Measurements from ENCODE around the gene ZSWIM4. TPM values are rescaled to one million over a fixed set of nuclear protein-coding genes. Genes with fewer than 3 reads are reported as not detected.

ZSWIM4 gene
- polyA plus RNA-seq, 1 donor (not counting 4 experiments of a cell fraction or from before 2014, with no cell fraction given): 0.71 TPM

DNA sequence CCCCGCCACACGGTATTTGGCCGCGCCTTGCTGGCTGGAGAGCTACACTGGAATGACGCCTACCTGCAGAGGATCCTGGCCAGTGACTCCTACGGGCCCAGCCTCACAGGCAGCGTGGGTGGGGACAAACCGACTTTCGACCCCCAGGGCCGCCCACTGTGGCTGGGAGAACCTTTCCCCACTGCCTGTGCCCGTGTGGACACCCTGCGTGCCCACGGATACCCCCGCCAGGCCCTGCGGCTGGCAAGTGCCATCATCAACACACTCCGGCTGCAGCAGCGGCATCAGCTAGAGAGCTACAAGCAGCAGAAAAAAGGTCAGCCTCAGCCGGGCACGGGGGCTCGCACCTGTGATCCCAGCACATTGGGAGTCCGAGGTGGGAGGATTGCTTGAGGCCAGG lies 19.3 kb downstream of the ZSWIM4 start:
- H4K20me1 ChIP-seq (ENCODE audit: control insufficient read depth, extremely low read depth, insufficient read depth, low read length): no peaks in the 10 kb centered on the region
- H3K27me3 ChIP-seq (ENCODE audit: control insufficient read depth, extremely low read depth, insufficient read depth, low read length): no peaks in the 10 kb centered on the region
- TF ChIP-seq, protein P1, sequence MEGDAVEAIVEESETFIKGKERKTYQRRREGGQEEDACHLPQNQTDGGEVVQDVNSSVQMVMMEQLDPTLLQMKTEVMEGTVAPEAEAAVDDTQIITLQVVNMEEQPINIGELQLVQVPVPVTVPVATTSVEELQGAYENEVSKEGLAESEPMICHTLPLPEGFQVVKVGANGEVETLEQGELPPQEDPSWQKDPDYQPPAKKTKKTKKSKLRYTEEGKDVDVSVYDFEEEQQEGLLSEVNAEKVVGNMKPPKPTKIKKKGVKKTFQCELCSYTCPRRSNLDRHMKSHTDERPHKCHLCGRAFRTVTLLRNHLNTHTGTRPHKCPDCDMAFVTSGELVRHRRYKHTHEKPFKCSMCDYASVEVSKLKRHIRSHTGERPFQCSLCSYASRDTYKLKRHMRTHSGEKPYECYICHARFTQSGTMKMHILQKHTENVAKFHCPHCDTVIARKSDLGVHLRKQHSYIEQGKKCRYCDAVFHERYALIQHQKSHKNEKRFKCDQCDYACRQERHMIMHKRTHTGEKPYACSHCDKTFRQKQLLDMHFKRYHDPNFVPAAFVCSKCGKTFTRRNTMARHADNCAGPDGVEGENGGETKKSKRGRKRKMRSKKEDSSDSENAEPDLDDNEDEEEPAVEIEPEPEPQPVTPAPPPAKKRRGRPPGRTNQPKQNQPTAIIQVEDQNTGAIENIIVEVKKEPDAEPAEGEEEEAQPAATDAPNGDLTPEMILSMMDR (optimal IDR thresholded peaks at IDR 0.05 in 1 of 3, IDR thresholded peaks at IDR 0.05 in 1 of 3, conservative IDR thresholded peaks at IDR 0.05 in 1 of 3; ENCODE audit: extremely low read depth in 1 of 3, insufficient read depth in 2 of 3, low read length in 3 of 3): no peak
- no peak for TF ChIP-seq EZH2 (IDR thresholded peaks at IDR 0.05; ENCODE audit: low read length)
- no peak overlapping the region for H2AFZ ChIP-seq (ENCODE audit: control insufficient read depth, low read length)
- H3K9me1 ChIP-seq (ENCODE audit: control insufficient read depth, extremely low read depth, insufficient read depth, low read length): no peaks in the 10 kb centered on the region
- H3K4me2 ChIP-seq (ENCODE audit: control insufficient read depth, extremely low read depth, insufficient read depth, low read depth, low read length): no peak overlapping the region
- no peak overlapping the region for H3K4me3 ChIP-seq (ENCODE audit: control insufficient read depth in 2 of 3, extremely low read depth in 1 of 3, insufficient read depth in 2 of 3, low read depth in 1 of 3, low read length in 3 of 3)
- no peaks in the 10 kb centered on the region for H3K79me2 ChIP-seq (ENCODE audit: control insufficient read depth, insufficient read depth, low read length)
- H3K4me1 ChIP-seq (ENCODE audit: control insufficient read depth, extremely low read depth, insufficient read depth, low read length): no peaks in the 10 kb centered on the region
- H3K9me3 ChIP-seq (ENCODE audit: control insufficient read depth, low read depth, low read length): no peaks in the 10 kb centered on the region
- no peak overlapping the region for H3K9ac ChIP-seq (ENCODE audit: control insufficient read depth, extremely low read depth, insufficient read depth, low read length)
- no peak for FAIRE-seq
- dilution Hi-C loops (cut with MboI; ENCODE audit: extremely low pct_ligation_motif_present, low sequenced_read_pairs): no loop called here
- no peak for DNase-seq (ENCODE audit: low read depth, low spot score)
- H3K36me3 ChIP-seq (ENCODE audit: control insufficient read depth in 2 of 2, extremely low read depth in 1 of 2, insufficient read depth in 2 of 2, low read length in 2 of 2): peaks cover 0 to 17% of the 10 kb centered on the region in 2 experiments
- no peak overlapping the region for H3K27ac ChIP-seq (ENCODE audit: control insufficient read depth, insufficient read depth, low read length)

DNA sequence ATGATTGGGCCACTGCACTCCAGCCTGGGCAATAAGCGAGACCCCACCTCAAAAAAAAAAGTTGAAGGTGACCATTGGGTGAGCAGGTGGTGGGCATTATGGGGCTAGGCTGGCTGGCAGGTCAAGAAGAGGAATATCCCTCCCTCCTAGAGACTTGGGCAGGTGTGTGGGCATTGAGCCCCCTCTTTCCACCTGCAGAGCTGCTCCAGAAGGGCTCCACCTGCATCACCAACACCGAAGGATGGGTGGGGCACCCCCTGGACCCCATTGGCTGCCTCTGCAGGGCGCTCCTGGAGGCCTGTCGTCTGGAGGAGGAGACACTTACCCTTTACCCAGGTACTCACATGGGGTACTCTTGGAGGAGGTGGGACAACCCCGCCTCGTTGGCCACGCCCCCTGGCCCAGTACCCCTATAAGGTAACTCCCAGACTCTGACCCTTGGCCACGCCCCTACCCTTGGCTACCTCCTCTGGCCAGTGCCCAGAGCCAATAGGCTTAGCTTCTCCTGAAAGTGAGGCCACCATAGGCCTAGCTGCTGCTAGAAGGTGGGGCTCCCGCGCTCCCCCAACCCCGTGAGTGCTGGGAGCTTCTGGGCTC lies 21.9 kb downstream of the ZSWIM4 start:
- Histone ChIP-seq H4K20me1 (ENCODE audit: control insufficient read depth, extremely low read depth, insufficient read depth, low read length) (no peaks in the 10 kb centered on the region), H3K79me2 (ENCODE audit: control insufficient read depth, insufficient read depth, low read length) (no peaks in the 10 kb centered on the region), H3K27me3 (ENCODE audit: control insufficient read depth, extremely low read depth, insufficient read depth, low read length) (no peaks in the 10 kb centered on the region), H3K9me3 (ENCODE audit: control insufficient read depth, low read depth, low read length) (no peaks in the 10 kb centered on the region), H3K4me1 (ENCODE audit: control insufficient read depth, extremely low read depth, insufficient read depth, low read length) (no peaks in the 10 kb centered on the region), H3K4me3 (ENCODE audit: control insufficient read depth in 2 of 3, extremely low read depth in 1 of 3, insufficient read depth in 2 of 3, low read depth in 1 of 3, low read length in 3 of 3) (no peak overlapping the region), H3K36me3 (ENCODE audit: control insufficient read depth in 2 of 2, extremely low read depth in 1 of 2, insufficient read depth in 2 of 2, low read length in 2 of 2) (peaks cover 0 to 20% of the 10 kb centered on the region in 2 experiments), H3K9ac (ENCODE audit: control insufficient read depth, extremely low read depth, insufficient read depth, low read length) (no peak overlapping the region), H3K4me2 (ENCODE audit: control insufficient read depth, extremely low read depth, insufficient read depth, low read depth, low read length) (peak overlapping the region; percentile 6), H2AFZ (ENCODE audit: control insufficient read depth, low read length) (no peak overlapping the region), H3K9me1 (ENCODE audit: control insufficient read depth, extremely low read depth, insufficient read depth, low read length) (no peaks in the 10 kb centered on the region), H3K27ac (ENCODE audit: control insufficient read depth, insufficient read depth, low read length) (no peak overlapping the region)
- dilution Hi-C loops (cut with MboI; ENCODE audit: extremely low pct_ligation_motif_present, low sequenced_read_pairs): no loop called here
- DNase-seq (ENCODE audit: low read depth, low spot score) (no peak), FAIRE-seq (no peak)
- TF ChIP-seq, protein P1 (optimal IDR thresholded peaks at IDR 0.05 in 1 of 3, IDR thresholded peaks at IDR 0.05 in 1 of 3, conservative IDR thresholded peaks at IDR 0.05 in 1 of 3; ENCODE audit: extremely low read depth in 1 of 3, insufficient read depth in 2 of 3, low read length in 3 of 3): no peak
- no peak for TF ChIP-seq EZH2 (IDR thresholded peaks at IDR 0.05; ENCODE audit: low read length)

Data from keratinocyte (primary cell).